C4-2B (cell line): ENCODE data around the gene PKM.

Experiments
- CTCF ChIP-seq: fragments of 450-650 bp; conservative IDR thresholded peaks from 2 replicates; pipeline ENCODE4 v1.5.1; 2017; ENCODE audit warnings: mild to moderate bottlenecking
- ZFX ChIP-seq: fragments of 450-650 bp; IDR thresholded peaks from 2 replicates; pipeline ENCODE4 v1.6.1; 2017

GRCh38 chr15:72168808-72169190 is 62.2 kb downstream of the PKM start:
- TF ChIP-seq CTCF (no peak), ZFX (no peak)
